ENCODE data around the gene CORO7.

CORO7 gene

DNA sequence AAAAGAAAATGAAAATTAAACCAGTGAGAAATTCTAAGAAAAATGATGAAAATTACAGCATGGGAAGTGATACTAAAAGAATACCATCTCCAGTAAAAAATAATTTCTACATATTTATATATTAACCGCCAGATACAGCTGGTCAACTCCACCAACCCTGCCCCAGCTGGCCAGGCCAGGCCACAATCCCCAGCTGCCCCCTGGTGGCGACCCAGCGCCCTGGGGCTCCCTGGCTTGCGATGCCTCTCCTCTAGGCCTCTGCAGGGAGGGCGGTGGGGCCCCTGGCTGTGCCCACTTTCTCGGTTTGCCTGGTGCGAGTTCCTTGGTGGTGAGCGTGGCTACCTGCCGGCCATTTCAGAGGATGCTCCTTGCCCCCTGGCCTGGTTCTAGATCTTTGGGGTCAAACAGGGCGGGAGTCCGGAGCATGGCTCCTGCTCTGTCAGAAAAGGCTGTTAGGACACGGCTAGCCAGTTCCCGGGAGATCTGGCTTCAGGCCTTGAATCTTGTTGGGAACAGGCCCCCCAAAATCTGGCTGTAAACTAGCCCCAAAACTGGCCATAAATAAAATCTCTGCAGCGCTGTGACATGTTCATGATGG is 86.0 kb downstream of the CORO7 start:
- H3K36me3 ChIP-seq, result peaks cover 21% of the 10 kb centered on the region
- H3K9me3 ChIP-seq (ENCODE audit: severe bottlenecking), result no peaks in the 10 kb centered on the region
- no peaks in the 10 kb centered on the region for H3K27me3 ChIP-seq (ENCODE audit: insufficient read depth, low read depth, severe bottlenecking)
- H3K4me3 ChIP-seq (ENCODE audit: low read depth, low read length), result no peak overlapping the region
- H3K27ac ChIP-seq, result no peak overlapping the region
- TF ChIP-seq, protein P1, sequence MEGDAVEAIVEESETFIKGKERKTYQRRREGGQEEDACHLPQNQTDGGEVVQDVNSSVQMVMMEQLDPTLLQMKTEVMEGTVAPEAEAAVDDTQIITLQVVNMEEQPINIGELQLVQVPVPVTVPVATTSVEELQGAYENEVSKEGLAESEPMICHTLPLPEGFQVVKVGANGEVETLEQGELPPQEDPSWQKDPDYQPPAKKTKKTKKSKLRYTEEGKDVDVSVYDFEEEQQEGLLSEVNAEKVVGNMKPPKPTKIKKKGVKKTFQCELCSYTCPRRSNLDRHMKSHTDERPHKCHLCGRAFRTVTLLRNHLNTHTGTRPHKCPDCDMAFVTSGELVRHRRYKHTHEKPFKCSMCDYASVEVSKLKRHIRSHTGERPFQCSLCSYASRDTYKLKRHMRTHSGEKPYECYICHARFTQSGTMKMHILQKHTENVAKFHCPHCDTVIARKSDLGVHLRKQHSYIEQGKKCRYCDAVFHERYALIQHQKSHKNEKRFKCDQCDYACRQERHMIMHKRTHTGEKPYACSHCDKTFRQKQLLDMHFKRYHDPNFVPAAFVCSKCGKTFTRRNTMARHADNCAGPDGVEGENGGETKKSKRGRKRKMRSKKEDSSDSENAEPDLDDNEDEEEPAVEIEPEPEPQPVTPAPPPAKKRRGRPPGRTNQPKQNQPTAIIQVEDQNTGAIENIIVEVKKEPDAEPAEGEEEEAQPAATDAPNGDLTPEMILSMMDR (IDR thresholded peaks at IDR 0.05; ENCODE audit: low read depth, low read length), result peak; percentile 94
- DNase-seq, result peak; percentile 77

DNA sequence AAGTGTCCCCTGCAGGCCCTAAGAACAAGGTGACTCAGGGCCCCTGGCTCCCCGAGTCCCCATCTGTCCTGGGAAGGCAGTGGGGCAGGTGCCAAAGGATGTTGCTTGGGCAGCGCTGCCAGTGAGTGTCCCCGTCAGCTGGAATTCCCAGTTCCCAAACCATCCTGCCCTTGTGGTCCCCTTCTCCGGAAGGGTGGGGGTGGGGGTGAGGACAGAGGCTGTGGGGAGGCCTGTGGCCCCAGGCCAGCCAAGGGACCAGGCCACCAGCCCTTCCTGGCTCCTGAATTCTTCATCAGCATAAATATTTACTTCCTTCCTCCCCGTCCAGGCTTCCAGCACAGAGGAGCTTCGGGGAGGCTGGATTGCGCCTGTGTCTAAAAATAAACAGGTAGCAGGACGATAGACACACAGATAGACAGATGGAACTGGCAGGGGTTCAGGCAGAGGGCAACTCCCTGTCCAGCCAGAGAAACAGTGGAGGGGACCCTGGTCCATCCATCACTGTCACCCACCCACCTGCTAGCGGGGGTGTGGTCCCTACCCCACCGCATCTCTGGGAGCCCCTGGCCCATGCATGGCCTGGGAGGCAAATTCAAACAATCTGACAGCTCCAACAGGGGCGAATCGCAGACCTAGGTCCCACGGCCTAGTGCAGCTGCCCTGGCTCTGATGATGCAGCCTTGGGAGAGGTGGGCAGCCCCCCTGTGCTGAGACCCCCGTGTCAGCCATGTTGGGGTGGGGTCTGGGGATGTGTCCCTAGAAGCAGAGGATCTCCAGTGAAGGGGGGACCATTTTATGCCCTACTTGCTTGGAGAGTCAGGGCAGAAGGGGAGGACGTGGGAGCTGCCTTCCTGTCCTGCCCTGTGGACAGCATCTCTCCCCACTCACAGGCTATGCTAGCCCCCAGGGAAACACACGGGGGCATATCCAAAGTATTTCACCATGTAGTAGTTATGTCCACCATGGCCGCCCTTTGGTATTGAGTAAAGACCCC is 87.3 kb downstream of the CORO7 start:
- peaks cover 12% of the 10 kb centered on the region for H3K36me3 ChIP-seq
- no peak for DNase-seq
- H3K27me3 ChIP-seq (ENCODE audit: insufficient read depth, low read depth, severe bottlenecking), result no peaks in the 10 kb centered on the region
- TF ChIP-seq, protein P1 (IDR thresholded peaks at IDR 0.05; ENCODE audit: low read depth, low read length), result no peak
- H3K4me3 ChIP-seq (ENCODE audit: low read depth, low read length), result no peak overlapping the region
- no peaks in the 10 kb centered on the region for H3K9me3 ChIP-seq (ENCODE audit: severe bottlenecking)
- H3K27ac ChIP-seq, result peak overlapping the region; percentile 76

DNA sequence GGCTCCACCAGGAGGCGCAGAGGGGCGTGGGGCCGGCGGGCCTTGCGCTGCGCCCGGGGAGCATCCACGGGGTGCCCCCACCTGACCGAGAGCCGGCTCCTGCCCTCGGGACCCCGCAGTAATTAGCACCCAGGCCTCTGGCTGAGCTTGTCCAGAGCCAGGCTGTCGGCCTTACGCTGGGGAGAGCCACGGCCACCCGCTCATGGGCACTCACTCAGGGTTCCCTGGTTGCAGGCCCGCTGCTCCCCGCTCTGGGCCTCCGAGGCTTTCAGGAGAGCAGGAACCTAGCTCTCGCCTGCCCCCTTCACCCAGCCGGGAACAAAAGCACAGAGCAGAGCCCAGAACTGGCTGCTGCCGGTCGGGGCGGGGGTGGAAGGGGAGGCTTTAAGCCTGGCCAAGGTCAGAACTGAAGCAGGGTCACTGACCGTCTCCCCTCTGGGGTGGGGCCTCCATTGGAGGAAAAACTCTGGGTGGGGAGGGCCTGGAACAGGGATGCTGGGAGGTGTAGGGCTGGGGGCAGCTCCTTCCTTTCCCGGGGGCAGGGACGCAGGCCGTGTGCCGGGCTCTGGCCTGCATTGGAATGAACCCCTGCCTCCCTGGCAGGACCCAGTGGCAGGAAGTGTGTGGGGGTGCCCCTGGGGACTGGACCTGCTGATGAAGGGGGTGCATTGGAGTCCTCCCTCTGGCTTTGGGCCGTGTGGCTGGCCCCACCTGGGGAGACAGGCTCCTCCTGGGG is 88.2 kb downstream of the CORO7 start:
- Histone ChIP-seq H3K27ac (peak overlapping the region; percentile 76), H3K4me3 (ENCODE audit: low read depth, low read length) (no peak overlapping the region)

DNA sequence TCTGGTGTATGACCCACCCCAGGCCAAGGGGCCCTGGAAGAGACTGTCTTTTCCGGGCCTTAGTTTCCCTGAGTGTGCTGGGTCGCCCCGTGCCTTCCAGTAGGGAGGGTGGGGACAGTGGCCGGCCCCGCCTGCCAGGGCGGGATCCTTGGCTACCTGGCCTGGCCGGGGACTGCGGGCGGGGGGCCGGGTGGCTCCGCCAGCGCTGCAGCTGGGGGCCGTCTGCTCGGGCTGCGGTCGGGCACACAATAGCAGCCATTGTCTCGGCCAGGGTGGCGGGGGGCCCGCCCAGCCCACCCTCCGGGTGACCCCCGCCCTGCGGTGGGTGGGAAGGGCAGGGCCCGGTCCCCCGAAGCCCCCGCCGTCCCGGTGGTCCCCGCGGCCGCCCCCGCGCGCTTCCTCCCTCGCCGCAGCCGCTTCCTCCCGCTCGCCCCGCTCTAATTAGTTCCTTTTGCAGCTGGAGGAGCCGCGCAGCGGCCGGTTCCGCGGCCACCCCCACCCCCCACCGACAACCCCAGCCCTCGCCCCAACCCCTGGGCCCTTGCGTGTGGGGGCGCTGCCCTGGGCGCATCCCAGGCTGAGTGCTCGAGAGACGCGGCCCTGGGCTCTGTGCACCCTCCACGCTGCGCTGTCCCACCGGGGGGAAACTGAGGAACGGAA is 88.9 kb downstream of the CORO7 start:
- no peak overlapping the region for H3K4me3 ChIP-seq (ENCODE audit: low read depth, low read length)
- no peaks in the 10 kb centered on the region for H3K9me3 ChIP-seq (ENCODE audit: severe bottlenecking)
- peak overlapping the region; percentile 76 for H3K27ac ChIP-seq
- no peaks in the 10 kb centered on the region for H3K27me3 ChIP-seq (ENCODE audit: insufficient read depth, low read depth, severe bottlenecking)
- peaks cover 4% of the 10 kb centered on the region for H3K36me3 ChIP-seq
- TF ChIP-seq, protein P1 (IDR thresholded peaks at IDR 0.05; ENCODE audit: low read depth, low read length), result no peak
- no peak for DNase-seq

More for the DNA sequence above, 88.2 kb downstream of the CORO7 start:
- DNase-seq, result peak; percentile 86
- TF ChIP-seq, protein P1 (IDR thresholded peaks at IDR 0.05; ENCODE audit: low read depth, low read length), result peak; percentile 69
- no peaks in the 10 kb centered on the region for H3K9me3 ChIP-seq (ENCODE audit: severe bottlenecking)
- peaks cover 6% of the 10 kb centered on the region for H3K36me3 ChIP-seq
- no peaks in the 10 kb centered on the region for H3K27me3 ChIP-seq (ENCODE audit: insufficient read depth, low read depth, severe bottlenecking)

DNA sequence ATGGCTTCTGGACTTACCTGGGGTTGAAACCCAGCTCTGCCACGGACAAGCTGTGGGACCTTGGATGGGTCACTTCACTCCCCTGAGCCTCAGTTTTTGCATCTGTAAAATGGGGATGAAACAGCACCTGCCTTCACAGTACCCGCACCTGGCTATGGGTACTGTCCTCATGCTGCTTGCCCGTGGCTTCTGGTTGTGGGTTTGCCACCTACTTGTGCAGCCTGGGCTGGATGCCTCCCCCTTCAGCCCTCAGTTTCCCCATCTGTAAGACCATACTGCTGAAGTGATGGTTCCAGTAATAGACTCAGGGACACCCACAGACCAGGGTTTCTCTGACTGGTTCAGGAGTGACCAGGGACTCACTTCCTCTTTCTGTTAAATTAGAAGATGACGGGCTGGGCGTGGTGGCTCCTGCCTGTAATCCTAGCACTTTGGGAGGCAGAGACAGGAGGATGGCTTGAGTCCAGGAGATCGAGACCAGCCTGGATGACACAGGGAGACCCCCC is 91.1 kb downstream of the CORO7 start:
- Histone ChIP-seq H3K9me3 (ENCODE audit: severe bottlenecking) (no peaks in the 10 kb centered on the region), H3K36me3 (no peaks in the 10 kb centered on the region; the same call in none of the 2 replicates), H3K27ac (no peak overlapping the region), H3K27me3 (ENCODE audit: insufficient read depth, low read depth, severe bottlenecking) (no peaks in the 10 kb centered on the region), H3K4me3 (ENCODE audit: low read depth, low read length) (no peak overlapping the region)
- TF ChIP-seq, protein P1 (IDR thresholded peaks at IDR 0.05; ENCODE audit: low read depth, low read length), result no peak
- no peak for DNase-seq
